Breast epithelium (tissue), 4 donors: ENCODE data around the gene CELF5. TPM values are rescaled to one million over a fixed set of nuclear protein-coding genes. Genes with fewer than 3 reads are reported as not detected.
"Not testable (repeated sequence)": the region's sequence is repeated elsewhere in the genome, so short reads cannot be mapped to it uniquely, and the experiment has no call there.

Experiments
- DNase-seq, 2 donors: peaks; one replicate each; pipeline ENCODE4 v3.0.0-alpha.2; 2019; ENCODE audit warnings: low spot score in 2 of 2
- H3K27ac ChIP-seq, 2 donors: fragments of 200-600 bp; sonication (generic) in 1 of 2; one replicate each; pipeline ENCODE4 v1.5.1; 2016 to 2019; ENCODE audit warnings: mild to moderate bottlenecking in 1 of 2
- H3K27me3 ChIP-seq, 2 donors: fragments of 200-600 bp; sonication (generic) in 1 of 2; one replicate each; pipeline versions ENCODE4 v1.5.1 to v1.6.0; 2017 to 2019; ENCODE audit warnings: control low read depth in 1 of 2, mild to moderate bottlenecking in 1 of 2
- H3K36me3 ChIP-seq: fragments of 200-600 bp; one replicate; pipeline ENCODE4 v1.5.1; 2019
- H3K4me1 ChIP-seq, 2 donors: fragments of 200-600 bp; sonication (generic); one replicate each; pipeline ENCODE4 v1.5.1; 2016 to 2019; ENCODE audit warnings: control low read depth in 1 of 2
- H3K4me3 ChIP-seq, 3 donors: fragments of 200-600 bp; sonication (generic); 1 replicate in 2 of 3; 2 replicates in 1 of 3; pipeline ENCODE4 v1.5.1; 2016 to 2019; ENCODE audit warnings: mild to moderate bottlenecking in 3 of 3, moderate library complexity in 2 of 3
- H3K9me3 ChIP-seq, 2 donors: fragments of 200-600 bp; sonication (generic) in 1 of 2; one replicate each; pipeline ENCODE4 v1.5.1; 2016 to 2019; ENCODE audit warnings: control low read depth in 1 of 2
- POLR2A ChIP-seq: fragments of 450-650 bp; IDR thresholded peaks from one replicate; pipeline ENCODE4 v1.6.1; 2016; ENCODE audit warnings: antibody characterized with exemption, mild to moderate bottlenecking, moderate library complexity
- POLR2AphosphoS5 ChIP-seq, 3 donors: sonication (generic); formaldehyde crosslinking; IDR thresholded peaks; one replicate each; pipeline ENCODE4 v1.6.1; 2017; ENCODE audit warnings: antibody characterized with exemption in 3 of 3
- intact Hi-C: fragments of 100-400 bp; cut with DNase I; formaldehyde crosslinking; loops from one replicate; pipeline ENCODE4 v1.15.1; 2023; ENCODE audit warnings: low total_unique reads
- total RNA-seq, 3 donors: library from RNA; depleted of rRNA; stranded (reverse); fragments of >200 nt; gene quantifications; one replicate each; pipeline ENCODE4 v1.1.0, GENCODE V29; 2016
- TF ChIP-seq, protein P1 (sequence below), 3 donors: fragments of 450-650 bp; IDR thresholded peaks; one replicate each; pipeline ENCODE4 v1.5.1; 2016 to 2017; ENCODE audit warnings: antibody characterized with exemption in 3 of 3, mild to moderate bottlenecking in 3 of 3, moderate library complexity in 3 of 3

CELF5 gene
- total RNA-seq, 3 donors from 2014 or later, result 0.33 to 0.59 TPM; not detected in 1

DNA sequence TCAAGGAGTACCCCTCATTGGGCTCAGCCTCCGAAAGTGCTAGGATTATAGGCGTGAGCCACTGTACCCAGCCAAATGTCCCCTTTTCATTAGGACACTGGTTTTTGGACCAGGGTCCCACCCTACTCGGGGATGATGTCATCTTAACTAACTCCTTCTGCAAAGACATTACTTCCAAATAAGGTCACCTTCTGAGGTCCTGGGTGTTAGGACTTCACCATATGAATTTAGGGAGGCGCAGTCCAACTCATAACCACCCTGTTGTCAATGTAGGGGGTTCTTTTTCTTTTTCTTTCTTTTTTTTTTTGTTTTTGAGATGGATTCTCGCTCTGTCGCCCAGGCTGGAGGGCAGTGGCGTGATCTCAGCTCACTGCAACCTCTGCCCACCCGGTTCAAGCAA is 109.2 kb downstream of the CELF5 start:
- Histone ChIP-seq H3K9me3 (no peaks in the 10 kb centered on the region), H3K27me3 (no peaks in the 10 kb centered on the region), H3K4me3 (no peak overlapping the region), H3K36me3 (no peaks in the 10 kb centered on the region), H3K4me1 (peaks cover 18 to 29% of the 10 kb centered on the region in 2 donors), H3K27ac (peak overlapping the region in 1 of 2 donors; percentile 17)
- DNase-seq, result no peak
- TF ChIP-seq POLR2A, result no peak
- TF ChIP-seq, protein P1, sequence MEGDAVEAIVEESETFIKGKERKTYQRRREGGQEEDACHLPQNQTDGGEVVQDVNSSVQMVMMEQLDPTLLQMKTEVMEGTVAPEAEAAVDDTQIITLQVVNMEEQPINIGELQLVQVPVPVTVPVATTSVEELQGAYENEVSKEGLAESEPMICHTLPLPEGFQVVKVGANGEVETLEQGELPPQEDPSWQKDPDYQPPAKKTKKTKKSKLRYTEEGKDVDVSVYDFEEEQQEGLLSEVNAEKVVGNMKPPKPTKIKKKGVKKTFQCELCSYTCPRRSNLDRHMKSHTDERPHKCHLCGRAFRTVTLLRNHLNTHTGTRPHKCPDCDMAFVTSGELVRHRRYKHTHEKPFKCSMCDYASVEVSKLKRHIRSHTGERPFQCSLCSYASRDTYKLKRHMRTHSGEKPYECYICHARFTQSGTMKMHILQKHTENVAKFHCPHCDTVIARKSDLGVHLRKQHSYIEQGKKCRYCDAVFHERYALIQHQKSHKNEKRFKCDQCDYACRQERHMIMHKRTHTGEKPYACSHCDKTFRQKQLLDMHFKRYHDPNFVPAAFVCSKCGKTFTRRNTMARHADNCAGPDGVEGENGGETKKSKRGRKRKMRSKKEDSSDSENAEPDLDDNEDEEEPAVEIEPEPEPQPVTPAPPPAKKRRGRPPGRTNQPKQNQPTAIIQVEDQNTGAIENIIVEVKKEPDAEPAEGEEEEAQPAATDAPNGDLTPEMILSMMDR (IDR thresholded peaks at IDR 0.05), result no peak
- no peak for TF ChIP-seq POLR2AphosphoS5 (IDR thresholded peaks at IDR 0.05)
- intact Hi-C loops, result no loop called here

DNA sequence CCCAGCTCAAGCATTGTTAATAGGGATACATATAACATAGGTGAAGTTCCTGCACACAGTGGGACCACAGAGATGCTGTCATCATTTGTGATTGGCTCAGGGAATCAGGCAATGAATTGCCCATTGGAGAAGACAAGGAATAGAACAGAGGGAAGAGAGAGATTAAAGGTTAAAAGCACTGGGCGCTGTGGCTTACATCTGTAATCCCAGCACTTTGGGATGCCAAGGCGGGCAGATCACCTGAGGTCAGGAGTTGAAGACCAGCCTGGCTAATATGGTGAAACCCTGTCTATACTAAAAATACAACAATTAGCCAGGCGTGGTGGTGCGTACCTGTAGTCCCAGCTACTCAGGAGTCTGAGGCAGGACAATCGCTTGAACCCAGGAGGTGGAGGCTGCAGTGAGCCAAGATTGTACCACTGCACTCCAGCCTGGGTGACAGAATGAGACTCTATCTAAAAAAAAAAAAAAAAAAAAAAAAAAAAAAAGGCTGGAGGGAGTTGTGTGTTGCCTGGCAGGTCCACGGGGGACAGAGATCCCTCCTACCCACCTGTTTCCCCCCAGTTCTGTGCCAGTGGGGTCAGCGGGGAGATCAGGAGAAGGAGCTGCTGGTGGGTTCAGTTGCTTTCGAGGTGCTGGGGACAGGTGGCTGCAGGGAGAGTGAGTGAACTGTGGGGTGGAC is 110.4 kb downstream of the CELF5 start:
- intact Hi-C loops, H3K9me3 ChIP-seq, DNase-seq, H3K27me3 ChIP-seq, H3K36me3 ChIP-seq: not testable (repeated sequence)
- Histone ChIP-seq H3K4me3 (peak overlapping the region in 1 of 3 donors; percentile 34), H3K27ac (peak overlapping the region; percentile 96 to 98), H3K4me1 (peaks cover 21 to 32% of the 10 kb centered on the region in 2 donors)

DNA sequence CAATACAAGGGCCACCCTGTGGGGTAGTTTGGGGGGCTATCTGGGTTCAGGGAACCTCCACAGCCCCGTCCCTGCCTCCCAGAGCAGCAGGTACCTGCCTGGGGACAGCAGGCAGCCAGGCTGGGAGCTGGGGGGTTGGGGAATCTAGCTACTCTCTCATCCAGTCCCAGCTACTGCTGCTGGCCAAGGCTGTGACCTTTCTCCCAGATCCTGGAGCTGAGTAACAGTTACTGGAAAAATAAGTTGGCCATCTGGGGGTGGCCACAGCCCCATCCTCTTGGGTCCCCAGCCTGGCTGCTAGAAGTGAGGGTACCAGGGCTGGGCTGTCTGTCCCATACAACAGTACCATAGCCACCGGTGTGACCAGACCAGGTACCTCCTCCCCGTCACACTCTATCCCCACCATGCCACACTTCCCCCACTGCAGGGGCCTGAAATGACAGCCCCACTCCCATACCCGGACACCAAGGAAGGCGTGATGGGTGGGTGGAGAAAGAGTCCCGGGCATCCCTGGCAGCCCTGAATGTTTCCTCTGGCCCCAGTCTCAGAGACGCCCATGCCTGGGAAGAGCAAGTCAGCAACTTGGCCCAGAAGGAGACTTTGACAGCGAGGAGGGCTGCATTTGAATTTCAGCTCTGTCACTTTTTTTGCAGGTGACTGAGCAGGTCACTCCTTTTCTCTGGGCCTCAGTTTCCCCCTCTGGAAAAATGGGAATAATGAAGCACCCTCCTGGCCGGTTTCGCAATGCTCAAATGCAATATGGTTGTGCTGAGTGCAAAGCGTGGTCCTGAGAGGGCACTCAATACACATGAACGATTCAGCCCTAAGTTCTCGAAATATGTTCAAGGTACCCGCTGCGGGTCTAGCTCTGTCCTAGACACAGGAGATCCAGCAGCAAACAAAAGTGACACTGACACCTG is 111.2 kb downstream of the CELF5 start:
- TF ChIP-seq, protein P1 (IDR thresholded peaks at IDR 0.05), result no peak
- no peak for TF ChIP-seq POLR2A
- peak overlapping the region; percentile 96 to 98 for H3K27ac ChIP-seq
- DNase-seq, result no peak
- no peaks in the 10 kb centered on the region for H3K9me3 ChIP-seq
- H3K27me3 ChIP-seq, result no peaks in the 10 kb centered on the region
- intact Hi-C loops, result no loop called here
- H3K4me3 ChIP-seq, result peak overlapping the region in 1 of 3 donors; percentile 34
- H3K36me3 ChIP-seq, result no peaks in the 10 kb centered on the region
- peaks cover 21 to 32% of the 10 kb centered on the region in 2 donors for H3K4me1 ChIP-seq

DNA sequence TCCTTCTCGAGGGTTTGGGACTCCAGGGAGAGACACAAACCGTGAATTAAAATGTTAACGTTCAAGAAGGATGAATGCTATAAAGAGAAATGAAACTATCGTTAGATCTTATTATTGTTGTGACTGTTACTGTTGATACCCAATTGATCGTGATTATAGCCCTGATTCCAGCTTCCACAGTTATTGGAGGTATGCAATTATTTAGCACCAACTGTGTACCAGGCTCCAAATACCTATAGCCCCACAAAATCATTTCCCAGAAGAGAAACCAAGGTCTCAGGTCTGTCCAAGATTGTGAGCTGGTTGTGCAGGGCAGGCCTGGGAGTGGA is 111.9 kb downstream of the CELF5 start:
- DNase-seq, result no peak
- peak overlapping the region in 2 of 3 donors; percentile 5 to 37 for H3K4me3 ChIP-seq
- intact Hi-C loops, result no loop called here
- H3K27ac ChIP-seq, result peak overlapping the region; percentile 96 to 98
- no peaks in the 10 kb centered on the region for H3K36me3 ChIP-seq
- H3K9me3 ChIP-seq, result no peaks in the 10 kb centered on the region
- H3K4me1 ChIP-seq, result peaks cover 21 to 32% of the 10 kb centered on the region in 2 donors
- H3K27me3 ChIP-seq, result no peaks in the 10 kb centered on the region
- TF ChIP-seq POLR2A (no peak), POLR2AphosphoS5 (IDR thresholded peaks at IDR 0.05) (no peak)
- TF ChIP-seq, protein P1 (IDR thresholded peaks at IDR 0.05), result no peak

DNA sequence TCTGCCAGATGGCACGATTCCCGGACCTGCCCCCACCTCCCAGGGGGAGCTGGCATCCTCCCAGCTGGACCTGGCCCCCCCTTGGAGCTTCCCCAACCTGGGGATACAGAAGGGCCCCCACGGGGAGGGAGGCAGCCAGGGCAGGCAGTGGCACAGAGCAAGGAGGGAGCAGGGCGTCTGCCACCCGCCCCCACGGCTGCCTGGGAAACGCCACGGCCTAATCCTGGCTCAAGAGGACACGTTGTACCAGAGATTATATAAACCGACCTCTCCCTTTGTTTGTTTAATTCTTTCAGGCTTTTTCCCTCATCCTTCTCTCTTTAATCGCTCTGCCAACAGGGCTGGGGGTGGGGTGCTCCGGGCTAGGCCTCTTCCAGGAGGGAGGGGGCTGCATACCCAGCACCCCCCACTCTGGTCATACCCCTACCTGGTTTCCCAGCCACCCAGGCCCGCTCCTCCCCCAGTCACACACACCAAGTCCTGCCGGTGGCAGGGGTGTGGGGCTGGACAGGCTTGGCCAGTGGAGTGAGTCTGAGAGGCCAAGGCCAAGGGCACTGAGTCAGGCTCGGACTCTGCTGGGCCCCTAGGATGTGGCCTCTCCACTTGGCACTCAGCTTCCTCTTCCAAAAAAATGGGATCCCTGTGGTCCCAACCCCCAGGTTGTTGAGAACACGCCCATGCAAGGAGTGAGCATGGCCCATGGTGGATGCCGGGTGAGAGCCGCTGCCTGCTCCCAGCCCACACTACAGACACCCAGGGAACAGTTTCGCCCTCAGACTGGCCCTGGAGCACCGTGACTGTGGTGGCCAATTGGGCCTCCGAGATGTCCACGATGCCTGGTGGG is 112.4 kb downstream of the CELF5 start:
- peak; percentile 97 for DNase-seq
- H3K27me3 ChIP-seq, result no peaks in the 10 kb centered on the region
- intact Hi-C loops, result no loop called here
- peak; percentile 13 for TF ChIP-seq POLR2A
- TF ChIP-seq, protein P1 (IDR thresholded peaks at IDR 0.05), result peak in 1 of 3 donors; percentile 7
- TF ChIP-seq POLR2AphosphoS5 (IDR thresholded peaks at IDR 0.05), result peak; percentile 92 to 93 (median 93)
- H3K4me3 ChIP-seq, result peak overlapping the region in 2 of 3 donors; percentile 5 to 37
- no peaks in the 10 kb centered on the region for H3K36me3 ChIP-seq
- H3K27ac ChIP-seq, result peak overlapping the region; percentile 96 to 98
- H3K9me3 ChIP-seq, result no peaks in the 10 kb centered on the region
- H3K4me1 ChIP-seq, result peaks cover 21 to 32% of the 10 kb centered on the region in 2 donors
